Esophagus squamous epithelium (tissue), 4 donors: ENCODE results near the gene DDX3X.

Experiments used
- CTCF ChIP-seq, 6 experiments: fragments of 450-650 bp in 4 of 6; fragments of 200-600 bp in 2 of 6; sonication (generic) in 2 of 6; IDR thresholded peaks; one replicate each; pipeline ENCODE4 v1.5.1; 2016 to 2019; ENCODE audit warnings: antibody characterized with exemption in 6 of 6, mild to moderate bottlenecking in 4 of 6, moderate library complexity in 4 of 6
- POLR2A ChIP-seq, 4 donors: fragments of 450-650 bp; IDR thresholded peaks; one replicate each; pipeline ENCODE4 v1.6.1; 2017; ENCODE audit warnings: antibody characterized with exemption in 4 of 4, mild to moderate bottlenecking in 4 of 4, moderate library complexity in 3 of 4

DNA sequence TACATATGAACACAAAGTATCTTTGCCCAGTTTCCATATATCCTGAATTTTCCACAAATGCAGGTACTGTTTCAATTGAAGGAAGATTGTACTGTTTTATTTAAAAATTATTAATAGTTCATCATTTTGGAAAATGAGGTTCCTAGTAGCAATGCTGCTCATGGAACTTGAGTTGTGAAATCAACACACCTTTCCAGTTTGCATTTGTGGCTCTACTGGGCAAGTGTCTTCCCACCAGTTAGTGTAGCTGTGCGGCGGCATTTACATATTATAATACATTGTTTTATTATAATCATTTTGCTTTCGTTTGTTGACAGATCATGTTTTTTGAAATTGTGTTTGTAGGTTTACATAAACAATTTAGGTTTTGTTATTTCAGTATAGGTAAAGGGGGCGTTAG lies 2.0 kb upstream of the DDX3X start:
- no peak for TF ChIP-seq CTCF (IDR thresholded peaks at IDR 0.05)
- no peak for TF ChIP-seq POLR2A (IDR thresholded peaks at IDR 0.05)
